ENCODE results near the gene BMP2K. TPM values are rescaled to one million over a fixed set of nuclear protein-coding genes. Genes with fewer than 3 reads are reported as not detected.

The BMP2K gene
- total and polyA plus RNA-seq, 8 donors: 4.8 to 27.3 (median 6.0) TPM

- no peaks in the 10 kb centered on the region for H3K36me3 ChIP-seq
- no peak for FAIRE-seq
- no peak overlapping the region for H3K4me3 ChIP-seq
- no peak overlapping the region for H3K27ac ChIP-seq
- no peak for ATAC-seq
- intact Hi-C loops (cut with DNase I): no loop called here
- DNase-seq: no peak
- WGBS, 2 donors: 75 to 89% methylated on average over 5 of the region's 5 CpGs
- no peaks in the 10 kb centered on the region for H3K4me1 ChIP-seq
- no peaks in the 10 kb centered on the region for H3K9me3 ChIP-seq
- H3K27me3 ChIP-seq: no peaks in the 10 kb centered on the region
- no peak for TF ChIP-seq CTCF (IDR thresholded peaks at IDR 0.05)
Observed at GRCh38 chr4:78766650-78767049, 9.5 kb upstream of the BMP2K start.

- no peak for DNase-seq
- TF ChIP-seq CTCF (IDR thresholded peaks at IDR 0.05): no peak
- Histone ChIP-seq H3K4me3 (no peak overlapping the region), H3K4me1 (no peaks in the 10 kb centered on the region), H3K9me3 (no peaks in the 10 kb centered on the region), H3K27me3 (no peaks in the 10 kb centered on the region), H3K27ac (no peak overlapping the region), H3K36me3 (no peaks in the 10 kb centered on the region)
- no peak for ATAC-seq
- intact Hi-C loops (cut with DNase I): no loop called here
- no peak for FAIRE-seq
Observed at GRCh38 chr4:78767350-78767749, 8.8 kb upstream of the BMP2K start.

- H3K4me1 ChIP-seq: no peaks in the 10 kb centered on the region
- ATAC-seq (no peak), DNase-seq (no peak), FAIRE-seq (peak; percentile 77)
- H3K9me3 ChIP-seq: no peaks in the 10 kb centered on the region
- intact Hi-C loops (cut with DNase I): no loop called here
- H3K4me3 ChIP-seq: no peak overlapping the region
- H3K36me3 ChIP-seq: no peaks in the 10 kb centered on the region
- TF ChIP-seq CTCF (IDR thresholded peaks at IDR 0.05): no peak
- H3K27me3 ChIP-seq: no peaks in the 10 kb centered on the region
- no peak overlapping the region for H3K27ac ChIP-seq
- WGBS, 2 donors: 64 to 66% methylated on average over 12 of the region's 12 CpGs
Observed at GRCh38 chr4:78768452-78769180, 7.5 kb upstream of the BMP2K start.

DNA sequence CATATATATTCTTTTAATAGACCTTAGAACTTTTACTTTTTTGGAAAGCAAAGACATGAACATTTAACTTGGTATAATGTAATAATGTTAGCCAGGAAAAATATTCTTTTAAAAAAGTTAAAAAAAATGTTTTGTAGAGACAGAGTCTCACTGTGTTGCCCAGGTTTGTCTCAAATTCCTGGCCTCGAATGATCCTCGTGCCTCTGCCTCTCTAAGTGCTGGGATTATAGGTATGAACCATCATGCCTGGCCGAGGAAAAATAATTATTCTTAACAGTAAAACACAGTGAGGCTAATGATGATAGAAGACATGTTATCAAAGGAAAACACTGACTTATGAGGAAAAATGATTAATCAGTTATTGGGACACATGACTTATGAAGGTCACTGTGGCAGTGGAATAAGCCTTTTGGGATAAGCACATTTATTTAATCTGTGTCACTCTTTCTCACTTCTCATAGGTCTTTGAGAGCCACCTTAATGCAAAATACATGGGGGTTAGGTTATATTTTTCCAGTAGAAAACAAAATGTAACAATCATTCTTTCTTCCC, 6.0 kb upstream of the BMP2K start:
- no peak overlapping the region for H3K4me3 ChIP-seq
- no peak for TF ChIP-seq CTCF (IDR thresholded peaks at IDR 0.05)
- FAIRE-seq (no peak), ATAC-seq (no peak), DNase-seq (no peak)
- no peaks in the 10 kb centered on the region for H3K36me3 ChIP-seq
- no peak overlapping the region for H3K27ac ChIP-seq
- intact Hi-C loops (cut with DNase I): no loop called here
- 40 to 48% methylated on average over 3 of the region's 3 CpGs for WGBS, 2 donors
- H3K9me3 ChIP-seq: no peaks in the 10 kb centered on the region
- H3K27me3 ChIP-seq: no peaks in the 10 kb centered on the region
- H3K4me1 ChIP-seq: peaks cover 0 to 5% (median 0%) of the 10 kb centered on the region in 3 donors

- no peak overlapping the region for H3K4me3 ChIP-seq
- H3K27ac ChIP-seq: no peak overlapping the region
- H3K4me1 ChIP-seq: peaks cover 0 to 5% (median 0%) of the 10 kb centered on the region in 3 donors
- H3K9me3 ChIP-seq: no peaks in the 10 kb centered on the region
- H3K27me3 ChIP-seq: no peaks in the 10 kb centered on the region
- DNase-seq (no peak), FAIRE-seq (no peak), ATAC-seq (no peak)
- intact Hi-C loops (cut with DNase I): no loop called here
- no peaks in the 10 kb centered on the region for H3K36me3 ChIP-seq
- 75 to 81% methylated on average over 4 of the region's 4 CpGs for WGBS, 2 donors
- TF ChIP-seq CTCF (IDR thresholded peaks at IDR 0.05): no peak
Observed at GRCh38 chr4:78772526-78773091, 3.5 kb upstream of the BMP2K start.
